ENCODE measurements around the gene NRG2.

The NRG2 gene

GRCh38 chr5:140055152-140055551, 12.1 kb upstream of the NRG2 start:
- TF ChIP-seq CTCF (IDR thresholded peaks at IDR 0.05; ENCODE audit: low read depth, low read length): no peak
- DNase-seq (ENCODE audit: low read depth in 2 of 2): no peak
- H3K4me3 ChIP-seq (replicated peaks in 1 of 2; ENCODE audit: low read depth in 2 of 2, low read length in 2 of 2): no peak overlapping the region

GRCh38 chr5:140054086-140054689, 11.1 kb upstream of the NRG2 start:
- H3K4me3 ChIP-seq (replicated peaks in 1 of 2; ENCODE audit: low read depth in 2 of 2, low read length in 2 of 2): no peak overlapping the region
- TF ChIP-seq CTCF (IDR thresholded peaks at IDR 0.05; ENCODE audit: low read depth, low read length): no peak
- peak in 1 of 2 donors; percentile 20 for DNase-seq (ENCODE audit: low read depth in 2 of 2)

GRCh38 chr5:140051950-140052349, 8.9 kb upstream of the NRG2 start:
- no peak overlapping the region for H3K4me3 ChIP-seq (replicated peaks in 1 of 2; ENCODE audit: low read depth in 2 of 2, low read length in 2 of 2)
- no peak for TF ChIP-seq CTCF (IDR thresholded peaks at IDR 0.05; ENCODE audit: low read depth, low read length)
- DNase-seq (ENCODE audit: low read depth in 2 of 2): no peak

GRCh38 chr5:140049713-140050112, 6.6 kb upstream of the NRG2 start:
- no peak for TF ChIP-seq CTCF (IDR thresholded peaks at IDR 0.05; ENCODE audit: low read depth, low read length)
- no peak overlapping the region for H3K4me3 ChIP-seq (replicated peaks in 1 of 2; ENCODE audit: low read depth in 2 of 2, low read length in 2 of 2)
- no peak for DNase-seq (ENCODE audit: low read depth in 2 of 2)

- H3K4me3 ChIP-seq (replicated peaks in 1 of 2; ENCODE audit: low read depth in 2 of 2, low read length in 2 of 2): no peak overlapping the region
- no peak for TF ChIP-seq CTCF (IDR thresholded peaks at IDR 0.05; ENCODE audit: low read depth, low read length)
- DNase-seq (ENCODE audit: low read depth in 2 of 2): no peak
Measured at GRCh38 chr5:140049205-140049604, 6.1 kb upstream of the NRG2 start.

GRCh38 chr5:140044041-140044440, 942 bp upstream of the NRG2 start:
- H3K4me3 ChIP-seq (replicated peaks in 1 of 2; ENCODE audit: low read depth in 2 of 2, low read length in 2 of 2): no peak overlapping the region
- no peak for DNase-seq (ENCODE audit: low read depth in 2 of 2)
- no peak for TF ChIP-seq CTCF (IDR thresholded peaks at IDR 0.05; ENCODE audit: low read depth, low read length)

GRCh38 chr5:140043508-140043872, 391 bp upstream of the NRG2 start:
- H3K4me3 ChIP-seq (replicated peaks in 1 of 2; ENCODE audit: low read depth in 2 of 2, low read length in 2 of 2): peak overlapping the region; percentile 60 to 62
- TF ChIP-seq CTCF (IDR thresholded peaks at IDR 0.05; ENCODE audit: low read depth, low read length): no peak
- no peak for DNase-seq (ENCODE audit: low read depth in 2 of 2)
